Epithelial cell of esophagus (primary cell): ENCODE data around the gene XKR3.
"Not testable (repeated sequence)": the region's sequence is repeated elsewhere in the genome, so short reads cannot be mapped to it uniquely, and the experiment has no call there.

ENCODE experiments used
- DNase-seq: peaks from one replicate; pipeline ENCODE4 v3.0.0; 2010; ENCODE audit warnings: low read depth
- H3K4me3 ChIP-seq: 2 replicates; pipeline ENCODE4 v1.5.1; 2011; ENCODE audit warnings: mild to moderate bottlenecking, low read length, control low read depth
- TF ChIP-seq, protein P1 (sequence below): IDR thresholded peaks from 2 replicates; pipeline ENCODE4 v1.5.1; 2011; ENCODE audit warnings: low read depth, mild to moderate bottlenecking, low read length, control low read depth, inconsistent platforms; ENCODE audit not compliant: insufficient read depth; ENCODE audit errors: missing control alignments

Gene XKR3

DNA sequence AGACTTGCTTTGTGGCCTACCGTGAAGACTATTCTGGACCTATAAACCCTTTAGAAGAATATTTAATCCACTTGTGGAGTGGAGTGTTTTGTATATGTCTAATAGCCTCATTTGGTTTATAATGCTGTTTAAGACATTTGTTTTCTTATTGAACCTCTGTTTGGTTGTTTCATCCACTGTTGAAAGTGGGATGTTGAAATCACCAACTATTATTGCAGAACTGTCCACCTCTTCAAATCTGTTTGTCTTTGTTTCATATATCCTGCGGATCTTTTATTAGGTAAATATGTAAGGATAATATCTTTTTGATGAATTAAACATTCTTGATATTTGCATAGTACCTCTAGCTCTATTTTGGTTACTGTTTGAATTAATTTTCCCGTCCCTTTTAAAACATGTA is 49.1 kb downstream of the XKR3 start:
- no peak for DNase-seq
- no peak overlapping the region for H3K4me3 ChIP-seq
- TF ChIP-seq, protein P1, sequence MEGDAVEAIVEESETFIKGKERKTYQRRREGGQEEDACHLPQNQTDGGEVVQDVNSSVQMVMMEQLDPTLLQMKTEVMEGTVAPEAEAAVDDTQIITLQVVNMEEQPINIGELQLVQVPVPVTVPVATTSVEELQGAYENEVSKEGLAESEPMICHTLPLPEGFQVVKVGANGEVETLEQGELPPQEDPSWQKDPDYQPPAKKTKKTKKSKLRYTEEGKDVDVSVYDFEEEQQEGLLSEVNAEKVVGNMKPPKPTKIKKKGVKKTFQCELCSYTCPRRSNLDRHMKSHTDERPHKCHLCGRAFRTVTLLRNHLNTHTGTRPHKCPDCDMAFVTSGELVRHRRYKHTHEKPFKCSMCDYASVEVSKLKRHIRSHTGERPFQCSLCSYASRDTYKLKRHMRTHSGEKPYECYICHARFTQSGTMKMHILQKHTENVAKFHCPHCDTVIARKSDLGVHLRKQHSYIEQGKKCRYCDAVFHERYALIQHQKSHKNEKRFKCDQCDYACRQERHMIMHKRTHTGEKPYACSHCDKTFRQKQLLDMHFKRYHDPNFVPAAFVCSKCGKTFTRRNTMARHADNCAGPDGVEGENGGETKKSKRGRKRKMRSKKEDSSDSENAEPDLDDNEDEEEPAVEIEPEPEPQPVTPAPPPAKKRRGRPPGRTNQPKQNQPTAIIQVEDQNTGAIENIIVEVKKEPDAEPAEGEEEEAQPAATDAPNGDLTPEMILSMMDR: no peak

DNA sequence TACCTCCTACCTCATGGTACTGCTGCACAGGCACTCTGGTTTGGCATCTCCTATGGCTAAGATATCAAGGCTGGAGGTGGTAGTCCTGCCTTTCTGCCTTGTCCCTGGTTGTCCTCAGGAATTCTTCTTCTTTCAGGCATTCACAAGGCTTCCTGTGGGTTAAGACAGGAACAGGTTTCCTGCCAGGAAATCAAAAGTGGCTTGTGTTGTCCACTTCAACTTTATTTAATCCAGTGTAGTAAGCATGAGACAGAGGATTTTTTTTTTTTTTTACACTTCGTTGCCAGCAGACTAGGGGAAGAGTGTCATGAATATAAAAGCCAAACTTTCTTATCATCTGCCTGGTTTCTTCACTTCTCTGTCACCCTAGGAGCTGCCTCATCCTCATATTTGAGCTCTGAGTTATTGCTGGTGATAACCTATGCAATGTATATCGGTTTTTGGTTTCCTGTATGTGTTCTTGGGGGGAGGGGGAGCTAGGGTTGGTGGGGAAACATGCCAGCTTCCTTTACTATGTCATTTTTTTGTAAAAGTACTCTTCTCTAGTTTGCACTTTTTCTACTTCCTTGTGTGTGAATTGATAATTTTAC is 50.2 kb downstream of the XKR3 start:
- TF ChIP-seq, protein P1: no peak
- DNase-seq: no peak
- no peak overlapping the region for H3K4me3 ChIP-seq

DNA sequence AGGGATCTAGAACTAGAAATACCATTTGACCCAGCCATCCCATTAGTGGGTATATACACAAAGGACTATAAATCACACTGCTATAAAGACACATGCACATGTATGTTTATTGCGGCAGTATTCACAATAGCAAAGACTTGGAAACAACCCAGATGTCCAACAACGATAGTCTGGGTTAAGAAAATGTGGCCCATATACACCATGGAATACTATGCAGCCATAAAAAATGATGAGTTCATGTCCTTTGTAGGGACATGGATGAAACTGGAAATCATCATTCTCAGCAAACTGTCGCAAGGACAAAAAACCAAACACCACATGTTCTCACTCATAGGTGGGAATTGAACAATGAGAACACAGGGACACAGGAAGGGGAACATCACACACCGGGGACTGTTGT is 53.6 kb downstream of the XKR3 start:
- H3K4me3 ChIP-seq, DNase-seq: not testable (repeated sequence)

DNA sequence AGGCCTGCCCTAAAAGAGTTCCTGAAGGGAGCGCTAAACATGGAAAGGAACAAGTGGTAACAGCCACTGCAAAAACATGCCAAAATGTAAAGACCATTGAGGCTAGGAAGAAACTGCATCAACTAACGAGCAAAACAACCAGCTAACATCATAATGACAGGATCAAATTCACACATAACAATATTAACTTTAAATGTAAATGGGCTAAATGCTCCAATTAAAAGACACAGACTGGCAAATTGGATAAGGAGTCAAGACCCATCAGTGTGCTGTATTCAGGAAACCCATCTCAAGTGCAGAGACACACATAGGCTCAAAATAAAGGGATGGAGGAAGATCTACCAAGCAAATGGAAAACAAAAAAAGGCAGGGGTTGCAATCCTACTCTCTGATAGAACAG is 57.3 kb downstream of the XKR3 start:
- not testable (repeated sequence) for DNase-seq

DNA sequence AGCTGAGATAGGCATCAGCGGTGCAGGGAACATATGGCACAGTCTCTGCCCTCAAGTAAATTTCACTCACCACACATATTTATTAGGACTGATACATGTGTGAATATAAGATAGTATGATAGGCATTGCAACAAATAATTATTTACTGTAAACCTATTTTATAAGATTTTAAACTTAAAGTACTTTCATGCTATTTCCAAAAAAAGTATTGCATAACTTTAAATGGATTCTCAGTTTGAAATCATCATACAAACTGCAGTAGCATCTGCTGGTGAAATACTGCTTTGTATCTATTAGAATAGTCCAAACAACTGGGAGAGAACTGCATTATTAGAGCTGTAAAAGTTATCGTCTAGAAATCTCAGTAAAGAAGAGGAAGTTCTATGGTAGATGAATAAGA is 63.0 kb downstream of the XKR3 start:
- not testable (repeated sequence) for H3K4me3 ChIP-seq, DNase-seq

More for the DNA sequence above, 57.3 kb downstream of the XKR3 start:
- not testable (repeated sequence) for H3K4me3 ChIP-seq

DNA sequence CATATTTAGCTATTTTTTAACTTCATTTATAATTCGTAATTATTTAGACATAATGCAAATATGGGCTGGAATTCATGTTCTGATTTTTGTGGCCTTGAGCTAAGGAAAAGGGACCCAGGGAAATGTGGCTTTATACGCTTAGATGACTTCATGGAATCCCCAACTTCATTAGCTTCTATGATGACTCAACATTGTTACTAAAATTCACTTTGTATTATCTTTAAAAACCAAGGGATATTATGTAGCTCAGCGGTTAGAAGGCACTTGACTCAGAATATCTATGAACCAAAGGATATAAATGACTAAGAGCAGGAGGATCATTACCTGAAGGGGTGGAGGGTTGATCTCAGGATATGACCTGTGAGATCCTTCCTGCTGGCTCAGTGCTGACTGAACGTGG is 64.8 kb downstream of the XKR3 start:
- DNase-seq, H3K4me3 ChIP-seq: not testable (repeated sequence)

DNA sequence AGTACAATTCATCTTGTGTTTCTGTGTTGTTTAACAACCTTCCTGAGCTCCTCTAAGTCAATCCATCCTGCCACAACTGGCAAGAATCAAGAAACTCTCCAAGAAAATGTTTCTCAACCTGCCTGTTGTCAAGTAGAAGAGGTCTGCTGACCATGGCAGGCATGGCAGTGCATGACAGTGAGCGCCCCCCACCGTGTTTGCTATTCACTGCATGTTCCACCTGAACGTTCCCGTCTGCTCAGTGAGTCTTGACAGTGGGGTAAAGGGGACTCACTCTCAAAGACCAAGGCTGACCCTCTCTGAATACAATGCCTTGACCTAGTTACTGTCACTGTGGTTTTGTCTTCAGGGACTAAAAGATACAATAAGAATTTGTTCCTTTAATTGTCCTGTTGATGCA is 75.9 kb downstream of the XKR3 start:
- not testable (repeated sequence) for H3K4me3 ChIP-seq, DNase-seq

DNA sequence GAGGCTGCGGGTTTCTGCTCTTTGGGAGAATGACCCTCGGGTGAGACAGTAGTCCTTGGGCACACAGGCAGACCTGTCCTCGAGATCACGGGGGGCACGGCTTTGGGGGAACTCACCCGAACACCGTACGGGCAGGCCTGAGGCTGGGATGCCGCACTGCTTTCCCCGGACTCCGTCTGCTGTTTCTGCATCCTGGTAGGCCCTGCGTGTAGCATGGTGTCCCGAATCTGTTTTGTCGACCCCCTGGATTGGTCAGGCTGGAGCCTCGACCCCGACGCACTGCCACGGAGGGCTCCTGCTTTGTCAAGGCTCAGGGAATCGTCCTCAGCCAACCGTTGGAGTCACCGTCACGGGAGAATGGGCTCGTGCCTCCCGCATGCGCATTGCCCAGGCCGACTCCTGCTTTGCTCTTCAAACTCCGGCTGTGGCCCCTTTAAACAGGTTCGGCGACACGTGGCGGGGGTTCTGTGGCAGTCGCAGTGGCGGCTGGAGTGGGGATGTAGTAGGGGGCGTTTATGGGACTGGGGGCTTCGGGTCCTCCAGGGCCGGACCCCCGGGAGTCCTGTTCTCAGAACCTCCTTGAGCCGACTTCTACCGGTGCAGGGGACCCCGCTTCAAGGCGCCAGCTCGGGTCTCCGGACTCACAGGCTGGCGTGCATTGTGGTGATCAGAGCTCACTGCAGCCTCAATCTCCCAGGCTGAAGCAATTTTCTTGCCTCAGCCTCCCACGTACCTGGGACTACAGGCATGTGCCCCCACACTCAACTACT is 76.9 kb downstream of the XKR3 start:
- DNase-seq, H3K4me3 ChIP-seq: not testable (repeated sequence)

DNA sequence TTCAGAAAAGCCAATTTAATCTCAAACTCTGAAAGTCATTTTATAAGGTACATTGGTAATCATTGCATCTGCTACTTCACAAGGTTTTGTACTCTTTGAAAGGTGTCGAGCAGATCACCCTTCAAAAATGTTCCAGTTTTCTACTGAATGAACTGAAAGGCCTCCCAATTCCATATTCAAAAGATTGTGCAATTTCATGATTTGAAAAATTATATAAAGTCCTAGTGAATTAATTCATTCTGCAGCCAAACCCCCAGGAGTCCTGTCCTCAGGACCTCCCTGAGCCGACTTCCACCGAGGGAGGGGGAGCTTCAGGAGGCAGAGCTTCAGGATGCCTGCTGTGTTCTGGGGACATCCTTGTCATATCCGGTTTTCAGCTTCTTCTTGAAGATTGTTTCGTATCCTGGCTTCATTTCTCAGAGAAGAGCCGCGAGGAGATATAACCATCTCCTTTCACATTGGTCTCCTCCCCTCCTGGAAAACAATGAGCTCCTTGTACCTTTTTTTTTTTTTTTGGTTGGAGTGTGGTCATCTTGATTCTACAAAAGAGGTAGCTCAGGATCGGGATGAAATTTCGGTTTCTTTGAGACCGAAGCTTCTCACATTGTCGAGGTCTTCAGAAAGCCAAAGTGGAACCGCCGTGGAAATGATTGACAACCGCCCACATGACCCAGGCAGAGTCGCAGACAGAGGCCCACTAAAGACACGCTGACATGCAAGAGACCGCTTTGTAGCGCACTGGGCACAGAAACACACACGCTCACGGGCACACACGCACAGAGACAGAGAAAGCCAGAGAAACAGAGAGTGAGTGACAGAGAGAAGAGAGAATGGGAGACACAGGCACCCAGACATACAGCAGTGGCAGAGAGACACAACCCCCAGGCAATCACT is 77.7 kb downstream of the XKR3 start:
- not testable (repeated sequence) for DNase-seq, H3K4me3 ChIP-seq

DNA sequence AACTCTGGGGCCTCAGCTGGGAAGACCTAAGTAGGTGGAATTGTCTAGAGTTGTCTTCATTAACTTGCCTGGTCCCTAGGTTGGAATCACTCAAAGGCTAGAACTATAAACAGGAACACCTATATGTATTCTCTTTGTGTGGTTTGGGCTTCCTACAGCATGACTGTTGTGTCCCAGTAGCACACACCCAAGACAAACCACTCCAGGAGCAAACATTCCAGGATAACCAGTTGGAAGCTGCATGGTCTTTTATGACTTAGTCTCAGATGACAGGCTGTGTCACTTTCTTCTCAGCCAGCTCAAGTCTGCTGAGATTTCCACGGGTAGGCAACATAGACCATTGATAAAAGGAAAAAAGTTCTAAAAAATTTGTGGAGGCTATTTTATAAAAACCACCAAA is 90.9 kb downstream of the XKR3 start:
- not testable (repeated sequence) for DNase-seq, H3K4me3 ChIP-seq
